Hypothalamus (tissue), 51 donors: ENCODE measurements around the gene ENTPD2.
A peak's percentile ranks its signal among the peaks of the same experiment; 100 is the strongest.

Experiments used
- DNase-seq, 51 donors: peaks; one replicate each; lab custom pipeline; 2025; lab: John Stamatoyannopoulos, UW

ENTPD2 gene

DNA sequence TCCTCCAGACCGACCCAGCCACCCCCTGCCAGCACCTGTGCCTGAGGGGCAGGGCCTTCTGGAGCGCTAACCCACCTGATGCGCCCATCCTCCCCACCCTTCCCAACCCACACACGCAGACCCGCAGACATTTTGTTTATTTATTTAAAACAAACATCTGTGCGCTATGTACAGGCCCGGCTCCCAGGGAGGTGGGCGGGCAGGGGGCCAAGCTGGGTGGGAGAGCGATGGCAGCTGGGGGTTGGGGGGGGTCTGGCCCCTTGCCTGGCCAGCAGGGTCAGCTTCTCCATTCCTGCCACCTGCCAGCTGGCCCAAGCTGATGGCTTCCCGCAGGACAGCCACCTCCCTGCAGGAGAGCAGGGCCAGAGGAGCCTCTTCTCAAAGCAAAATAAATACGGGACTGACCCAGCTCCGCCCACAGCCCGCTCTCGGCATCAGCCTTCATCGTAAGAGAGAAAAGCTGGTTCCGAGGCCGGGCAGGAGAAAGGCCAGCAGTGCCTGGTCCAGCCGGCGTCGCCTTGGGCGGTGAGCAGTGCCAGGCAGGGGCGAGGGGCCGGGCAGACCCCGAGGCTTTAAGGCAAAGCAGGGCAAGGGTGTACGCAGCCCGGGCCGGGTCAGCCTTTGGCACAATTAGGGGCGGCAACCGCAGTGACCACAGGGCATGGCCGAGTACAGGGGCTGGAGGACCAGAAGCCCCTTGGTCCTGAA lies 46.6 kb downstream of the ENTPD2 start:
- DNase-seq: no peak

DNA sequence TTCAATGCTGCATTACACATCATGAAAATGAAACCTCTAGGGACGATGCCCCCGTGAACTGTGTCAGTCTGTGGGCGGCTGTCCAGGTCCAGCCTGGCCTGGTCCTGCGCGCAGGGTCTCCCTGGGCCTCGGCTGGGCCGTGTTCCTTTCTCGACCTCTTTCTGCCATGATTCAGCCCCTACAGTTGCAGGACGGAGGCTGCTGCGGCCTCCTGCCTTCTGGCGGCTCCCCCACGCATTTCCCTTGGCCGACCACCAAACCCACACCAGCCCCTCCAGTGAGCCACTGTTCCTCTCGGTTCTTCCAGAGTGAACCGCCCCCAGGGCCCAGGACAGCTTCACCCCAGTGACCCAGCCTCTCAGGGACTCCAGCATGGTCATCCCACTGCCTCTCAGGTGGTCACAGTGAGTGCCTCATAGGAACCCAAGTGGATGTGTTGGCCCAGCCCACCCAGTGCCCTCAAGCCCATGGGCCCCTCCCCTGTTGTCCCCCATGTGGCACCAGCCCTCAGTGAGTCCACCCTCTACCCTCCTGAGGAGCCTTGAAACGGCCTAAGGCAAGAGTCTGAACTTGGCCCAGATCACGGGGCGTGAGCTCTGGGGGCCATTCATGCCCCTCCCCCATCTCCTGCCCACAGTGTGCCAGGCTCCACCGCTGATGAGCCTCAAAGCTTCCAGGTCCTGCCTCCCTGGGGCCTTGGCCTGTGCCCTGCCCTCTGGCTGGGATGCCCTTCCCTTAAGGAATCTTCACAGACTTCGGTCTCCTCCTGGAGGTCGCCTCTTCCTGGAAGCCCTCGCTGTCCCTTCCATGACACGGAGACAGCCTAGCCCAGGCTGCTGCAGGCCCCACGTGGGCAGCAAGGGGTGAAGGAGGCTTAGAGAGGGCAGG lies 47.5 kb downstream of the ENTPD2 start:
- DNase-seq: peak in 2 of 51 donors; percentile 35 to 39

DNA sequence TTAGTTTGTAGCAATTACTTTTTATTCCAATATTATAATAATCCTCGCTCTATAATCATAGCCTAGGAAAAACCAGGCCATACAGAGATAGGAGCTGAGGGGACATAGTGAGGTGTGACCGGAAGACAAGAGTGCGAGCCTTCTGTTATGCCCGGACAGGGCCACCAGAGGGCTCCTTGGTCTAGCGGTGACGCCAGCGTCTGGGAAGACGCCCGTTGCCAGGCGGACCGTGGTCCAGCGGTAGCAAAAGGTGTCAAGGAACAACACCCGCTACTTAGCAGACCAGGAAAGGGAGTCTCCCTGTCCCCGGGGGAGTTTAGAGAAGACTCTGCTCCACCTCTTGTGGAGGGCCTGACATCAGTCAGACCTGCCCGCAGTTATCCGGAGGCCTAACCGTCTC lies 49.6 kb downstream of the ENTPD2 start:
- peak in 9 of 51 donors; percentile 21 to 65 (median 37) for DNase-seq

DNA sequence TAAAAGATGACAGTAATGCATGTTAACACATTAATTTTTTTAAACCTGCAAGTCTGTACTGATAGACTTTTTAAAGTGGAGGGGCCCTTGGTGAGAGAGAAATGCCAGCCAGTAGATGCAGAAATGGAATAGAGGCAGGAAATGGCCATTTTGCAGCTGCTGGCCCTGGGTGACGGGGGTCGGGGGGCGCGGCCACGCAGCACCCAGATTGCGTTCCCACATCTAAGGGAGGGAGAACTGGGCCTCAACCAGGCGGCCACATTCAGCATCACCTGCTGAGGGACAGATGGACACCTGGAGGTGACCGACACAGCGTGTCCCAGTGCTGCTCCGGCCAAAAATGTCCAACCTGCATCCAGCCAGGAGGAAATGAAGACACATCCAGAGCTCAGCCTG lies 51.2 kb downstream of the ENTPD2 start:
- no peak for DNase-seq

DNA sequence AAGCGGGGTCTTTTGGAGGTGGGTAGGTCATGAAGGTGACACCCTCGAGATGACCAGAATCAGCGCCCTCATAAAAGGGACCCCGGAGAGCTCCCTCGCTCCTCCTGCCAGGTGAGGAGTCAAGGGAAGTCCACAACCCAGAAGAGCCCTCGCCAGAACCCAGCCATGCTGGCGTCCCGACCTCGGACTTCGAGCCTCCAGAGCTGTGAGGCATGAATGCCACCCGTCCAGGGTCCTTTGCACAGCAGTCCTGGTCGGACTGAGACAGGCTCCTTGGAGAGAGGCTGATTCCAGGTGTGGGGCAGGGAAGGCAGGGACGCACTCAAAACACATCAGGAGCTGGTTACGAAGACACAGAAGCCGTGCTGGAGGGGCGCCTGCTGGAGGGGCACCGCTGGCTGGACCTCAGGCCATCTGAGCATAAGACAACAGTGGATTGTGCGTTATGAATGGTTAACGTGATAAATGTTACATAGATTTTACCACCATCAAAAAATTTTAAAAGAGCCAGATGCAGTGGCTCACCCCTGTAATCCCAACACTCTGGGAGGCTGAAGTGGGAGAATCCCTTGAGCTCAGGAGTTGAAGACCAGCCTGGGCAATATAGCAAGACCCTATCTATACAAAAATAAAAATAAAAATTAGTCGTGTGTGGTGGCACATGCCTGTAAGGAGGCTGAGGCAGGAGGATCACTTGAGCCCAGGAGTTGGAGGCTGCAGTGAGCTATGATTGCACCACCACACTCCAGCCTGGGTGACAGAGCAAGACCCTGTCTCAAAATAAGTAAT lies 51.8 kb downstream of the ENTPD2 start:
- no peak for DNase-seq

DNA sequence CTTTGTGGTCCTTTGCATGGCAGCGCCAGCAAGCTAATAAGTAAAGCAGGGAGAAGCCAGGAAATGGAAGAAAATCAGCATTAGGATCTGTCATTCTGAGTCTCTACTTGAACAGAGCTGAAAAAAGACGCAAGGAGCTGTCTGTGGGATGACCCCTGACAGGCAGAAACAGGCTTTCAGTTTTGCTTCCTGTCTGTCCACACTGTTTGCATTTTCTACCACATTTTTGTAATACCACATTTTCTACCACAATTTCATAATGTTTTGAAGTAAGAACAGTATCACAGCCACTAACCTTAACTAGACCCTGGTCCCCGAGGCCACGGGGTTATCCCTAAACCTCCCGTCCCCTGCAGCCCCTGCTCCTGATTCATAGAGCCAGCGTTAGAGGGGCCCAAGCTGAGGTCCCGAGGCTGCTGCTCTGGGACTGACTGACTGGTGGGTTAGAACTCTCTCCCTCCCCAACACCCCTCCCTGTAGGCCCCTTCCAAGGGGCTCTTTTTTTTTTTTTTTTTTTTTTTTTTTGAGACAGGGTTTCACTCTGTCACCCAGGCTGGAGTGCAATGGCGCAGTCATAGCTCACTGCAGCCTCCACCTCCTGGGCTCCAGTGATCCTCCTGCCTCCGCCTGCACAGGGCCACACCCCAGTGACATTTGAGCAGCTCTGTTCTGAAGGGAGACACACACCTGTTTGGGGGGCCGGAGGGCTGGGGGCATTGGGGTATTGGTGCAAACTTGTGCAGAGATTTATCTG lies 53.5 kb downstream of the ENTPD2 start:
- no peak for DNase-seq
